Measurements from ENCODE around the gene NRG2.

Gene NRG2

DNA sequence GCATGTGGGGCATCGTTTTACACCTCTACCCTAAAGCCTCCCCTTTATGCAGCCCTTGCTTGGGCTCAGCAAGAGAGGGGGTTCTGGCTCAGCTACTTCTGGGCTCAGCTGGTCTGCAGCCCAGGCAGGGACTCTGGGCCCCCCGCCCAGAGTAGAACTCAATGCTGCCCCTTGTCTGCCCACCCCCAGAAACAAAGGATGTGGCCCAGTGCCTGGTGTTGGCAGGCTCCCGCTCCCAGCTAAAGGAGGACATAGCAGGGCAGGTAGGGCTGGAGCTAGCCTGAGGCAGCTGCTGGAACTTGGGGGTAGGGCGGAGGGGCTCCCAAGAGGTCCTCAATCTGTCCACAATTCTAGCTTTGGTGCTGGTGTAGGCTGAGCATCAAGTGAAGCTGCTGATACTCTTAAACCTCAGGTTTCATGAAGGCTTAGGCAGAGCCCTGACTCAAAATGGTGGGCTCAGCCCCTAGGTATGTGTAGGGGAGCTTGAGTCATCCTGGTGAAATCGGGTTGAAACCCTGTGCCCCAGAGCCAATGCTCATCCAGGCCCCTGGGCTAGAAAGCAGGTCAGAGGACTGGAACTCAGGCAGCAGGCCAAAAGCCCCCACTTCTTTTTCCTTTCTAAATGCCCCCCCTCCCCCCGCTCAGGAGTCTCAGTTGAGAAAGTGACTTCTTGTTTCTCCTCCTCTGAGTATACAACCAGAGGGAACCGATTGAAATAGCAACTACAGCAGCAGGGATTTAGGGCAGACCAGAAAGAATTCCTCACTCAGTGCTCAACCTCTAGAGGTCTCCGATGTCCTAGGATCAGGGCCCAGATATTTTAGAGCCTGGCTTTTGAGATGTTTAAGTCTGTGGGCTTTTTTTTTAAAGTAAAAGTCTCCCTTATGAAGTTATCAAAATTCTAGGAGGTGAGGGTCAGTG, 236.1 kb downstream of the NRG2 start:
- DNase-seq = no peak

DNA sequence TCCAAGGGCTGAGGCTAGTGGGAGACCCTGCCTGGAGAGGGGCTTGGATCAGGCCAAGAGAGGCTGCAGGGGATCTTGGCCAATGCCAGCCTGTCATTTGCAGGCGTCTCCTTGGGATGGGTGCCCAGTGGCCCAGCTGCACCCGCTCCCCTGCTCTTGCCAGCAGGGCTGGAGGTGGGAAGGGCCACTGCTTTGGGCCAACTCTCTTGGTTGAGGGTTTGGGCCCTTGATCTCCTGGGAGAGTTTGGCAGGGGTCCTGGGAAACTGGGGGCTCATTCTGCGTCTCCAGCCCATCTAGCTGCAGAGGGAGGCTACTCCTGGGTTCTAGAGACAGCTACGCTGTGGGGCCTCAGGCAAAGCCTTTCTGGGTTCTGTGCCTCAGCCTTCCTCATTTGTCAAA, 237.0 kb downstream of the NRG2 start:
- no peak for DNase-seq

GRCh38 chr5:139805545-139805944, 237.6 kb downstream of the NRG2 start:
- no peak for DNase-seq

DNA sequence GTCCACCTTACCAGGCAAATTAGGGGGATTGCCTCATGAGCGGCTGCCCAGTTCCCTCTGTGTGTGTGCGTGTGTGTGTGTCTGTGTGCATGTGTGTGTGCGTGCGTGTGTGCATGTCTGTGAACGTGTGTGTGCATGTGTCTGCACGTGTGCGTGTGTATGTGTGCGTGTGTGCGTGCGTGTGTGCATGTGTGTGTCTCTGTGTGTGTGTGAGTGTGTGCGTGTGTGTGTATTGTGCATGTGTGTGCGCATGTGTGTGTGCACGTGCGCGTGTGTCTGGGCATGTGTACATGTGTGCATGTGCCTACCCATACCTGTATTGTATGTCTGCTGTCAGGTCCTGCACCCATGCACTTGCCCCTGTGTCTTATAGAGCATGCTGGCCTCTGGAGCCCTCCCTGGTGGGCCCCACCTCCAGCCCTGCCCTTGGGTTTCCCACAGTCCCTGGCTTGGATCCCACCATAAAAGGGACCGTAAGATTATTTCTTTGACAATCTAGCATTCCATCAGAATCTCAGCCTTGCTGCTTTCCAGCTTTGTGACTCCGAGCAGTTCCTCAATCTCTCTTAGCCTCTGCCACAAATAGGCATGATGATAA, 238.2 kb downstream of the NRG2 start:
- no peak for DNase-seq

GRCh38 chr5:139803978-139804377, 239.1 kb downstream of the NRG2 start:
- DNase-seq = no peak

GRCh38 chr5:139799359-139799758, 243.7 kb downstream of the NRG2 start:
- peak; percentile 8 for DNase-seq

GRCh38 chr5:139798883-139799282, 244.2 kb downstream of the NRG2 start:
- DNase-seq = no peak

- no peak for DNase-seq
Observed at GRCh38 chr5:139797856-139798510, 245.1 kb downstream of the NRG2 start.

DNA sequence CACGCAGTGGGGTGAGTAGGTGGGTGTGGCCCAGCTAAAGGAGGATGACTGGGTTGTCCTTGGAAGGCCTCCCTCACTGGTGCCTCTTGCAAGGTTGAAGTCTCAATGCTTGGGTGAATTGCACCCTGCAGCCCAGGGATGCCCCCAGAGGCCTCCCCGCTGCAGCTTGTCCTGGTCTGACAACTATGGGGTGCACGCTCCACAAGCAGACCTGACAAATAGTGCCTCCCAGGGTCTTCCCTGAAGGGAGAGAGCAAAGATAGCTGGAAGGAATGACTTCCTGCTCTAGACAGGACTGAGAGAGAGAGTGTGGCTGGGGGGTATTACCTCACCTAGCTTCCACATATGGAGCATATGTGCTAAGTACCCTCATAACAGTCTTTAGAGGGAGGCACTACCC, 245.8 kb downstream of the NRG2 start:
- DNase-seq = no peak
